IMR-90 (cell line): ENCODE measurements around the gene ADAMTS19. TPM values are rescaled to one million over a fixed set of nuclear protein-coding genes. Genes with fewer than 3 reads are reported as not detected.

Source experiments
- ATAC-seq: fragments of 200-7000 bp; cut with Tn5 transposase; 2 replicates; pipeline ENCODE4 v1.9.1; 2020; ENCODE audit warnings: low read depth, mild to moderate bottlenecking, moderate library complexity
- BruUV-seq: library from RNA; stranded (reverse); fragments of 400-500 nt; replicated peaks from 2 replicates; lab custom pipeline; 2021; lab: Mats Ljungman, UMichigan
- CTCF ChIA-PET: fragments of 300-600 bp; formaldehyde crosslinking; extraction: SDS; loops from one replicate; lab custom pipeline; 2021; ENCODE audit warnings: antibody characterized with exemption; lab: Yijun Ruan, JAX
- POLR2A ChIA-PET: fragments of 300-600 bp; sonication (Branson Sonifier 250); formaldehyde crosslinking; loops from one replicate; lab custom pipeline; 2022; ENCODE audit warnings: antibody characterized with exemption; ENCODE audit not compliant: unreplicated experiment; lab: Charles Lee
- DNase-seq: peaks from one replicate; pipeline ENCODE4 v3.0.0; 2013
- H2AFZ ChIP-seq: replicated peaks from 2 replicates; pipeline ENCODE3; 2013; ENCODE audit warnings: low read length, mild to moderate bottlenecking; ENCODE audit not compliant: poor library complexity
- H2AK5ac ChIP-seq: 2 replicates; pipeline ENCODE4 v1.6.1; 2013; ENCODE audit warnings: low read depth, low read length, inconsistent platforms
- H2AK9ac ChIP-seq: replicated peaks from 2 replicates; pipeline ENCODE3; 2013; ENCODE audit warnings: mild to moderate bottlenecking, low read depth, low read length, moderate library complexity; ENCODE audit not compliant: poor library complexity
- H2BK120ac ChIP-seq: 2 replicates; pipeline ENCODE4 v1.6.1; 2013; ENCODE audit warnings: low read depth, low read length, inconsistent platforms
- H2BK15ac ChIP-seq: 3 replicates; pipeline ENCODE4 v1.6.1; 2013; ENCODE audit warnings: low read depth, low read length, inconsistent platforms
- H2BK20ac ChIP-seq: 2 replicates; pipeline ENCODE4 v1.6.1; 2013; ENCODE audit warnings: low read depth, mild to moderate bottlenecking, inconsistent platforms, low read length, moderate library complexity
- H2BK5ac ChIP-seq: 2 replicates; pipeline ENCODE4 v1.6.1; 2013; ENCODE audit warnings: mild to moderate bottlenecking, low read depth, low read length, inconsistent platforms; ENCODE audit not compliant: poor library complexity, severe bottlenecking
- H3K14ac ChIP-seq: replicated peaks from 2 replicates; pipeline ENCODE4 v1.6.1; 2013; ENCODE audit warnings: low read depth, low read length, inconsistent platforms
- H3K18ac ChIP-seq: 2 replicates; pipeline ENCODE4 v1.6.1; 2013; ENCODE audit warnings: low read depth, low read length, control low read depth
- H3K23ac ChIP-seq: 2 replicates; pipeline ENCODE4 v1.6.1; 2013; ENCODE audit warnings: low read depth, low read length, inconsistent platforms
- H3K27ac ChIP-seq: 2 replicates; pipeline ENCODE4 v1.5.1; 2013; ENCODE audit warnings: mild to moderate bottlenecking, control low read depth, low read length; ENCODE audit not compliant: insufficient read depth
- H3K27me3 ChIP-seq: 2 replicates; pipeline ENCODE4 v1.6.1; 2013; ENCODE audit warnings: low read length; ENCODE audit not compliant: control insufficient read depth, insufficient read depth
- H3K36me3 ChIP-seq: 2 replicates; pipeline ENCODE4 v1.6.1; 2013; ENCODE audit warnings: low read length, mixed read lengths; ENCODE audit not compliant: control insufficient read depth, insufficient read depth
- H3K4ac ChIP-seq: 2 replicates; pipeline ENCODE4 v1.6.1; 2013; ENCODE audit warnings: low read depth, low read length, inconsistent platforms
- H3K4me1 ChIP-seq: 2 replicates; pipeline ENCODE4 v1.6.1; 2013; ENCODE audit warnings: low read length, mixed read lengths; ENCODE audit not compliant: control insufficient read depth, insufficient read depth
- H3K4me2 ChIP-seq: 2 replicates; pipeline ENCODE4 v1.6.1; 2013; ENCODE audit warnings: low read depth, mild to moderate bottlenecking, control low read depth, low read length, moderate library complexity
- H3K4me3 ChIP-seq: 2 replicates; pipeline ENCODE4 v1.5.1; 2013; ENCODE audit warnings: low read depth, mild to moderate bottlenecking, control low read depth, low read length, moderate library complexity; ENCODE audit not compliant: insufficient read depth
- H3K56ac ChIP-seq: 2 replicates; pipeline ENCODE4 v1.6.1; 2013; ENCODE audit warnings: low read length, inconsistent platforms; ENCODE audit not compliant: insufficient read depth; ENCODE audit errors: extremely low read depth
- H3K79me1 ChIP-seq, 2 experiments: 2 replicates each; pipeline ENCODE4 v1.6.1; 2013; ENCODE audit warnings: low read length in 2 of 2, inconsistent platforms in 1 of 2, low read depth in 1 of 2
- H3K9ac ChIP-seq: 2 replicates; pipeline ENCODE4 v1.6.1; 2013; ENCODE audit warnings: low read depth, low read length, control low read depth
- H3K9me1 ChIP-seq: 2 replicates; pipeline ENCODE4 v1.6.1; 2013; ENCODE audit warnings: low read length, inconsistent platforms; ENCODE audit not compliant: insufficient read depth
- H3K9me3 ChIP-seq: 2 replicates; pipeline ENCODE4 v1.6.1; 2013; ENCODE audit warnings: low read length; ENCODE audit not compliant: control insufficient read depth, insufficient read depth
- H4K20me1 ChIP-seq: 2 replicates; pipeline ENCODE4 v1.6.1; 2013; ENCODE audit warnings: low read length, inconsistent platforms; ENCODE audit not compliant: insufficient read depth
- H4K5ac ChIP-seq: 2 replicates; pipeline ENCODE4 v1.6.1; 2013; ENCODE audit warnings: mild to moderate bottlenecking, low read depth, low read length, control low read depth
- H4K8ac ChIP-seq, 2 experiments: 2 replicates each; pipeline ENCODE4 v1.6.1; 2013; ENCODE audit warnings: low read depth in 2 of 2, low read length in 2 of 2, control low read depth in 1 of 2, inconsistent platforms in 1 of 2
- H4K91ac ChIP-seq: 2 replicates; pipeline ENCODE4 v1.6.1; 2013; ENCODE audit warnings: low read depth, low read length, inconsistent platforms; ENCODE audit not compliant: insufficient read depth
- BHLHE40 ChIP-seq: fragments of 150-350 bp; IDR thresholded peaks from 2 replicates; pipeline ENCODE4 v1.6.1; 2016; ENCODE audit warnings: mild to moderate bottlenecking, low read depth, low read length
- CEBPB ChIP-seq: IDR thresholded peaks from 2 replicates; pipeline ENCODE4 v1.6.1; 2012; ENCODE audit warnings: low read depth, low read length, improper control_type of control experiment
- MAFK ChIP-seq: IDR thresholded peaks from 2 replicates; pipeline ENCODE4 v1.6.1; 2012; ENCODE audit warnings: low read depth, low read length, improper control_type of control experiment
- NFE2L2 ChIP-seq: fragments of 150-350 bp; IDR thresholded peaks from 2 replicates; pipeline ENCODE4 v1.6.1; 2016; ENCODE audit warnings: low read depth, mild to moderate bottlenecking, low read length
- RAD21 ChIP-seq: IDR thresholded peaks from 2 replicates; pipeline ENCODE4 v1.6.1; 2012; ENCODE audit warnings: low read length, improper control_type of control experiment
- RCOR1 ChIP-seq: IDR thresholded peaks from 2 replicates; pipeline ENCODE4 v1.6.1; 2012; ENCODE audit warnings: mild to moderate bottlenecking, low read length, improper control_type of control experiment; ENCODE audit not compliant: insufficient replicate concordance
- SMC3 ChIP-seq: fragments of 150-350 bp; IDR thresholded peaks from 2 replicates; pipeline ENCODE4 v1.6.1; 2016; ENCODE audit warnings: low read depth, mild to moderate bottlenecking, antibody characterized with exemption, low read length, moderate library complexity
- WGBS, 2 experiments: methylation state at CpG; one replicate each; pipeline versions ENCODE4 v1.1.5 to v1.1.7; 2013; ENCODE audit warnings: missing lambda C conversion rate in 2 of 2; ENCODE audit not compliant: insufficient read length in 1 of 2; ENCODE audit errors: extremely low coverage in 2 of 2; 5-methylcytosine and 5-hydroxymethylcytosine counted together
- dilution Hi-C: fragments of 300-500 bp; cut with HindIII; formaldehyde crosslinking; loops from one replicate; pipeline ENCODE4 v1.14.3; 2018; ENCODE audit warnings: low sequenced_read_pairs; ENCODE audit not compliant: unreplicated experiment
- in situ Hi-C: fragments of 300-500 bp; cut with MboI; formaldehyde crosslinking; loops from 3 replicates; pipeline ENCODE4 v1.14.3; 2019; ENCODE audit warnings: low sequenced_read_pairs, inconsistent platforms, mixed read lengths
- intact Hi-C: fragments of 100-400 bp; cut with micrococcal nuclease; formaldehyde crosslinking; loops from 2 replicates; pipeline ENCODE4 v1.10.0; 2022
- polyA plus RNA-seq, 3 experiments: library from polyadenylated mRNA; depleted of rRNA; stranded (reverse); fragments of >200 nt; gene quantifications; 2 replicates each; pipeline ENCODE4 v1.2.3, GENCODE V29; 2012; ENCODE audit warnings: low replicate concordance in 1 of 3
- total RNA-seq: library from RNA; depleted of rRNA; stranded (reverse); fragments of >200 nt; gene quantifications from 2 replicates; pipeline ENCODE4 v1.2.3, GENCODE V29; 2012

ADAMTS19 gene
- total and polyA plus RNA-seq, 2 of the 4 experiments (the other 2 are of a cell fraction) = under 0.01 to 0.17 TPM

- no peak overlapping the region for H3K4me3 ChIP-seq
- no peaks in the 10 kb centered on the region for H3K79me1 ChIP-seq
- no peak overlapping the region for H3K18ac ChIP-seq
- H2AK5ac ChIP-seq = no peak overlapping the region
- BruUV-seq = no TSS peak
- H3K27me3 ChIP-seq = no peaks in the 10 kb centered on the region
- no peak overlapping the region for H3K56ac ChIP-seq
- ATAC-seq (no peak), DNase-seq (no peak)
- intact Hi-C loops = no loop called here
- no peak overlapping the region for H3K4ac ChIP-seq
- POLR2A ChIA-PET = no interaction called here
- H2BK120ac ChIP-seq = no peak overlapping the region
- no peak overlapping the region for H4K5ac ChIP-seq
- dilution Hi-C loops = no loop called here
- H3K36me3 ChIP-seq = no peaks in the 10 kb centered on the region
- H3K4me2 ChIP-seq = no peak overlapping the region
- no peak overlapping the region for H4K8ac ChIP-seq
- H2AK9ac ChIP-seq = no peak overlapping the region
- H3K27ac ChIP-seq = no peak overlapping the region
- in situ Hi-C loops = no loop called here
- H2BK20ac ChIP-seq = no peak overlapping the region
- H3K4me1 ChIP-seq = no peaks in the 10 kb centered on the region
- WGBS, 2 experiments = 50% methylated on average over 1 of the region's 2 CpGs; no CpG with 5 or more reads in 1 of the 2 experiments
- no peaks in the 10 kb centered on the region for H4K20me1 ChIP-seq
- no peak overlapping the region for H2BK5ac ChIP-seq
- no peaks in the 10 kb centered on the region for H3K9me1 ChIP-seq
- H3K14ac ChIP-seq = no peak overlapping the region
- H3K23ac ChIP-seq = no peak overlapping the region
- H3K9ac ChIP-seq = no peak overlapping the region
- no peak for TF ChIP-seq MAFK
- no peak for TF ChIP-seq CEBPB
- TF ChIP-seq NFE2L2 = no peak
- TF ChIP-seq RCOR1 = no peak
- no peak for TF ChIP-seq RAD21
- TF ChIP-seq SMC3 = no peak
- TF ChIP-seq BHLHE40 = no peak
- 0 out of 2 replicates have a peak, but pooled peaks cover 2% of the 10 kb centered on the region for H3K9me3 ChIP-seq
- no peak overlapping the region for H2BK15ac ChIP-seq
- H4K91ac ChIP-seq = no peak overlapping the region
- no peak overlapping the region for H2AFZ ChIP-seq
- CTCF ChIA-PET = no interaction called here
These were observed 264.1 kb downstream of the ADAMTS19 start for GRCh38 chr5:129724222-129724621.
